Airway epithelial cell (primary cell): ENCODE data around the gene MRPS25. TPM values are rescaled to one million over a fixed set of nuclear protein-coding genes. Genes with fewer than 3 reads are reported as not detected.

Experiments
- total RNA-seq: library from RNA; depleted of rRNA; stranded (reverse); fragments of >200 nt; gene quantifications from 2 replicates; pipeline ENCODE4 v1.2.3, GENCODE V29; 2015

Gene MRPS25
- 34.0 and 48.5 TPM in 2 replicates for total RNA-seq

DNA sequence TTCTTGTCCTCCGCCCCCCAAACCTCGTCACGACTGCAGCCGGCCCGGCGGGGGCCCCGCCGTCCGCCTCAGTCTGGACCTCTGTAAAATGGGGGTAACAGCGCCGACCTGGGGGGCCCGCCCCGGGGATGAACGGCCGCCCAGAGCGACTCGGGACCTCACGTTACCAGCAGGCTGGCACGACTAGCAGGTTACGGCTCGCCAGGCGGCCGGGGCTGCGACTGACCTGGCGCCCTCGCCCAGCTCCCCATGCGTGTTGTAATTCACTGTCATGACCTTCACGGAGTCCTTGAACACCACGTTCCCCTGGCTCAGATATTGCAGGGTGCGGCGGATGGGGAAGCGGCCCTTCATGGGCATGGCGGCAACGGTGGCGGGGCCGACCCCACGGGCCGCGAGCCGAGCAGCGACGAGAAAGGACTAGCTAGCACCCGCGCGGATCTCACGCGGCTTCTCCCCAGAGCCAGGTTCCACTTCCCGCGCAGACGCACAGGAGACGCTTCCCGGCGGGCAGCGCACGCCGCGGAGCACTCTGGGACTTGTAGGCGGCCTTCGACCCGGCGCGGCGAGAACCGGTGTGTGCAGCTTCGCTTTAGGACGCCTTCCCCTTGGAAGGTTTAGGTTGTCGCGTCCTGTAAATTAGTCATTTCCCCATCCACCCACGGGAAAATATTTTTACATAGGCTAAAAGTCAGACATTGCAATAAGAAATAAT is at the start of gene MRPS25:
Gene MRPS25, minus strand, starts transcription at position 481 of the 715 bp plus-strand sequence. Its CDS starts 121 bp downstream, at position 360.

DNA sequence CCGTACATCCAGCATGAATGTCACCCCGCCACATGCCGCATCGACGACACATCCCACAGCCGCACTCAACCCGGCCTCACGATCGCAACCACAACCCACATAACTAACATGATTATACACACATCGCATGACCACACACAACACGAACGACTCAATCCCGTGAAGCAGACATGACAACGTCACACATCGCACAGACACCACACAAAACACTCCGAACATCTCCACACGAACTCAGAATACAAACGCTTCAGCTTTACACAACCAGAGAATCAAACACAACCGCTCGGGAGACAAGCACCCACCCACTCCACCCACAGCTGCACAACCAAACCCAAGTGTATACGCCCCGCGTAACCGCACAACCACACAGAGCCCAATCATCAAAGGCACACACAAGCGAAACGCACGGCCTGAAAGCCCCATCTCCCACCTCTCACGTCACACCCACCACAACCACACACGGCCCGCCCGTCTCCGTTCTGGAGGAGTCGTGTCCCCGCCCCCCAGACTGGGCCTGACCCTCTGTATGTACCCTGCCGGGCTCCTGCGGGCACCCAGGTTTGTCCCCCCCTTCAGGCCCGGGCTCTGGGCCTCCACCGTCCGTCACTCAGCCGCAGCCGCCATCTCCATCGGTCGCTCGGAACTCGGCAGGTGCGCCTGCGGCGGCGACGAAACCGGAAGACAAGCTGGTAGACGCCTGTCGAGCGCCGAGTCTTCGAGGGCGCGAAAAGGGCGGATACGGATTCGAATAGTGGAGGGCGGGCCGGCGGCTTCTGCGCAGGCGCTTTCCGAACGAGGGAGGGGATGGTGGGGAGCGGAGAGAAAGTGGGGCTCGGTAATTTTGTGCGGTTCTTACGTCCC is 33.6 kb upstream of the MRPS25 start, which contains the start of gene RBSN:
Gene RBSN, minus strand, starts transcription at position 646 of the 861 bp plus-strand sequence. CDS start 3,028 bp downstream, outside the sequence.

Other genes starting within 250 kb of the MRPS25 start
- gene FGD5, start 246.4 kb downstream of the MRPS25 start, total RNA-seq, result 0.28 TPM in 2 replicates
- 10.4 and 11.5 TPM in 2 replicates for gene NR2C2, start 117.7 kb downstream of the MRPS25 start, total RNA-seq
- gene RBSN, start 33.8 kb upstream of the MRPS25 start, total RNA-seq, result 11.4 and 17.0 TPM in 2 replicates
- 18.1 and 21.2 TPM in 2 replicates for gene CAPN7, start 140.9 kb upstream of the MRPS25 start, total RNA-seq